Activated T-helper 1 cell treated with anti-CD3 and anti-CD28 coated beads, Interleukin-2, amount 50 U/mL, for 16 hours (primary cell): ENCODE data around the gene CFAP299.

Source experiments
- DNase-seq, 2 donors: peaks; one replicate each; pipeline ENCODE4 v3.0.0-alpha.2; 2020; ENCODE audit warnings: low read depth in 1 of 2, low spot score in 1 of 2

CFAP299 gene

GRCh38 chr4:80495865-80496264 is 160.3 kb downstream of the CFAP299 start:
- DNase-seq: no peak

GRCh38 chr4:80498725-80499124 is 163.2 kb downstream of the CFAP299 start:
- no peak for DNase-seq

GRCh38 chr4:80500613-80501012 is 165.1 kb downstream of the CFAP299 start:
- no peak for DNase-seq

- DNase-seq: no peak
These were observed 171.5 kb downstream of the CFAP299 start for GRCh38 chr4:80507077-80507476.

- DNase-seq: no peak
These were observed 172.0 kb downstream of the CFAP299 start for GRCh38 chr4:80507507-80507906.

GRCh38 chr4:80515496-80515895 is 180.0 kb downstream of the CFAP299 start:
- no peak for DNase-seq

GRCh38 chr4:80521438-80521837 is 185.9 kb downstream of the CFAP299 start:
- no peak for DNase-seq

- DNase-seq: no peak
These were observed 191.2 kb downstream of the CFAP299 start for GRCh38 chr4:80526697-80527096.

GRCh38 chr4:80529026-80529425 is 193.5 kb downstream of the CFAP299 start:
- DNase-seq: no peak

- no peak for DNase-seq
These were observed 197.3 kb downstream of the CFAP299 start for GRCh38 chr4:80532674-80533333.

- DNase-seq: no peak
These were observed 200.0 kb downstream of the CFAP299 start for GRCh38 chr4:80535551-80535950.

GRCh38 chr4:80538276-80538926 is 202.9 kb downstream of the CFAP299 start:
- DNase-seq: no peak

GRCh38 chr4:80539190-80539589 is 203.7 kb downstream of the CFAP299 start:
- DNase-seq: no peak

GRCh38 chr4:80540349-80540748 is 204.8 kb downstream of the CFAP299 start:
- DNase-seq: no peak

GRCh38 chr4:80540785-80541469 is 205.4 kb downstream of the CFAP299 start:
- no peak for DNase-seq

- no peak for DNase-seq
These were observed 207.2 kb downstream of the CFAP299 start for GRCh38 chr4:80542747-80543146.

- DNase-seq: no peak
These were observed 224.8 kb downstream of the CFAP299 start for GRCh38 chr4:80560337-80560736.

- no peak for DNase-seq
These were observed 230.8 kb downstream of the CFAP299 start for GRCh38 chr4:80566203-80566872.

GRCh38 chr4:80568891-80569290 is 233.4 kb downstream of the CFAP299 start:
- DNase-seq: no peak

- no peak for DNase-seq
These were observed 241.3 kb downstream of the CFAP299 start for GRCh38 chr4:80576796-80577195.

GRCh38 chr4:80578001-80578400 is 242.5 kb downstream of the CFAP299 start:
- DNase-seq: no peak

- DNase-seq: no peak
These were observed 250.0 kb downstream of the CFAP299 start for GRCh38 chr4:80585542-80585941.
